HepG2 (cell line): ENCODE measurements around the gene ABCD4. TPM values are rescaled to one million over a fixed set of nuclear protein-coding genes. Genes with fewer than 3 reads are reported as not detected.

Experiments
- AKAP8 ChIP-seq: sonication (generic); formaldehyde crosslinking; IDR thresholded peaks from 2 replicates; pipeline ENCODE4 v1.5.1; 2020; ENCODE audit warnings: mild to moderate bottlenecking, missing genetic modification reagents
- ARID4A ChIP-seq: sonication (generic); formaldehyde crosslinking; IDR thresholded peaks from 2 replicates; pipeline ENCODE4 v1.5.0; 2020; ENCODE audit warnings: mild to moderate bottlenecking, missing genetic modification reagents, borderline replicate concordance
- GMEB1 ChIP-seq: sonication (generic); formaldehyde crosslinking; IDR thresholded peaks from 2 replicates; pipeline ENCODE4 v1.5.1; 2020; ENCODE audit warnings: missing genetic modification reagents, mild to moderate bottlenecking, borderline replicate concordance
- HIC2 ChIP-seq: sonication (generic); formaldehyde crosslinking; IDR thresholded peaks from 2 replicates; pipeline ENCODE4 v1.9.0; 2022; ENCODE audit warnings: low read depth, missing genetic modification reagents
- HMG20B ChIP-seq: conservative IDR thresholded peaks from 2 replicates; pipeline ENCODE4 v1.6.1; 2016; ENCODE audit warnings: missing genetic modification reagents, missing compliant biosample characterization
- HNF1B ChIP-seq: sonication (generic); formaldehyde crosslinking; IDR thresholded peaks from 2 replicates; pipeline ENCODE4 v1.5.1; 2020; ENCODE audit warnings: mild to moderate bottlenecking, moderate library complexity, missing genetic modification reagents
- NFE2L2 ChIP-seq: fragments of 150-350 bp; IDR thresholded peaks from 2 replicates; pipeline ENCODE4 v1.6.1; 2014; ENCODE audit warnings: low read length
- NFIB ChIP-seq: sonication (generic); formaldehyde crosslinking; IDR thresholded peaks from 2 replicates; pipeline ENCODE4 v1.9.0; 2021; ENCODE audit warnings: missing genetic modification reagents, mild to moderate bottlenecking, borderline replicate concordance
- NFKB2 ChIP-seq: sonication (generic); formaldehyde crosslinking; IDR thresholded peaks from 2 replicates; pipeline ENCODE4 v1.4.0; 2020; ENCODE audit warnings: missing genetic modification reagents, borderline replicate concordance
- NFYC ChIP-seq: IDR thresholded peaks from 2 replicates; pipeline ENCODE4 v1.6.1; 2016; ENCODE audit warnings: missing genetic modification reagents, missing compliant biosample characterization
- PCBP1 ChIP-seq: fragments of 200-400 bp; formaldehyde crosslinking; IDR thresholded peaks from 2 replicates; pipeline ENCODE4 v1.6.1; 2017; ENCODE audit warnings: mild to moderate bottlenecking, low read depth, low read length, borderline replicate concordance
- SMAD9 ChIP-seq: sonication (generic); formaldehyde crosslinking; IDR thresholded peaks from 2 replicates; pipeline ENCODE4 v1.5.1; 2020; ENCODE audit warnings: mild to moderate bottlenecking, missing genetic modification reagents
- SNAPC5 ChIP-seq: sonication (generic); formaldehyde crosslinking; IDR thresholded peaks from 2 replicates; pipeline ENCODE4 v1.8.1; 2023; ENCODE audit warnings: mild to moderate bottlenecking, missing genetic modification reagents, borderline replicate concordance
- ZFP37 ChIP-seq: sonication (generic); formaldehyde crosslinking; IDR thresholded peaks from 2 replicates; pipeline ENCODE4 v1.4.0; 2020; ENCODE audit warnings: missing genetic modification reagents, borderline replicate concordance
- ZNF543 ChIP-seq: sonication (generic); formaldehyde crosslinking; IDR thresholded peaks from 2 replicates; pipeline ENCODE4 v1.4.0; 2020; ENCODE audit warnings: mild to moderate bottlenecking, missing genetic modification reagents
- ZNF556 ChIP-seq: sonication (generic); formaldehyde crosslinking; IDR thresholded peaks from 2 replicates; pipeline ENCODE4 v1.4.0; 2020; ENCODE audit warnings: mild to moderate bottlenecking, missing genetic modification reagents, borderline replicate concordance
- ZNF772 ChIP-seq: sonication (generic); formaldehyde crosslinking; IDR thresholded peaks from 2 replicates; pipeline ENCODE4 v1.5.0; 2020; ENCODE audit warnings: mild to moderate bottlenecking, missing genetic modification reagents
- ZNF776 ChIP-seq: sonication (generic); formaldehyde crosslinking; IDR thresholded peaks from 2 replicates; pipeline ENCODE4 v1.4.0; 2020; ENCODE audit warnings: mild to moderate bottlenecking, missing genetic modification reagents
- polyA plus RNA-seq, 8 experiments: library from polyadenylated mRNA; depleted of rRNA in 3 of 8; stranded (reverse) in 7 of 8; unstranded in 1 of 8; fragments of >200 nt; fragmentation: Illumina TruSeq in 4 of 8; extraction: Trizol in 4 of 8; gene quantifications; 2 replicates each; pipeline versions ENCODE4 v1.2.1 to v1.2.3, GENCODE V29; 2011 to 2016; ENCODE audit warnings: low read depth in 4 of 8, missing spikeins in 1 of 8, mixed read lengths in 1 of 8; ENCODE audit not compliant: insufficient read depth in 1 of 8
- total RNA-seq, 5 experiments: library from RNA; depleted of rRNA; stranded (reverse); fragments of >200 nt; fragmentation: Illumina TruSeq; extraction: Trizol; gene quantifications; 2 replicates each; pipeline ENCODE4 v1.2.3, GENCODE V29; 2016; ENCODE audit warnings: low read depth in 1 of 5

ABCD4 gene
- total and polyA plus RNA-seq, 2 of the 13 experiments (the other 11 are each of a cell fraction or from before 2014, with no cell fraction given), result 47.5 to 50.5 TPM

- TF ChIP-seq ARID4A (CRISPR knock-in tag) (peak; percentile 89), HMG20B (CRISPR knock-in tag) (no peak), NFE2L2 (0 out of 2 replicates have a peak, but pooled peaks have one; percentile 2), NFYC (CRISPR knock-in tag) (no peak), SNAPC5 (no peak), NFKB2 (CRISPR knock-in tag) (peak; percentile 58; the same call in 1 of the 2 replicates), HNF1B (peak; percentile 35; the same call in 1 of the 2 replicates), NFIB (CRISPR knock-in tag) (no peak), ZFP37 (CRISPR knock-in tag) (peak; percentile 33; the same call in 1 of the 2 replicates), AKAP8 (CRISPR knock-in tag) (no peak), ZNF776 (CRISPR knock-in tag) (peak; percentile 74; the same call in 1 of the 2 replicates), ZNF543 (peak; percentile 81), PCBP1 (peak; percentile 87; the same call in 1 of the 2 replicates), GMEB1 (CRISPR knock-in tag) (peak; percentile 57; the same call in 1 of the 2 replicates), ZNF772 (CRISPR knock-in tag) (peak; percentile 42; the same call in 1 of the 2 replicates), ZNF556 (CRISPR knock-in tag) (peak; percentile 27; the same call in 1 of the 2 replicates), HIC2 (no peak), SMAD9 (no peak)
Measured at GRCh38 chr14:74302634-74303569, at the start of gene ABCD4 (continued).
